ENCODE results near the gene GPHB5. TPM values are rescaled to one million over a fixed set of nuclear protein-coding genes. Genes with fewer than 3 reads are reported as not detected.

The GPHB5 gene
- total and polyA plus RNA-seq, 2 experiments from 2014 or later = not detected

GRCh38 chr14:63267171-63267570 lies 51.6 kb downstream of the GPHB5 start:
- Mint-ChIP-seq H3K4me3 (no peak overlapping the region), H3K4me1 (peaks cover 7% of the 10 kb centered on the region; the same call in 1 of the 3 replicates), H3K9me3 (peaks cover 30% of the 10 kb centered on the region), H3K36me3 (ENCODE audit: low read depth) (peaks cover 25% of the 10 kb centered on the region), H3K27ac (no peak overlapping the region), H3K27me3 (ENCODE audit: insufficient read depth, low read depth, poor library complexity) (no peaks in the 10 kb centered on the region)
- no peaks in the 10 kb centered on the region for H3K4me1 ChIP-seq (ENCODE audit: insufficient read depth)
- no peaks in the 10 kb centered on the region for H3K27me3 ChIP-seq (ENCODE audit: insufficient read depth)
- H3K4me3 ChIP-seq = no peak overlapping the region
- H3K9me2 ChIP-seq (ENCODE audit: insufficient read depth) = no peaks in the 10 kb centered on the region; the same call in 1 of the 2 replicates
- no peak for DNase-seq (ENCODE audit: low spot score)
- no peak overlapping the region for H3K27ac ChIP-seq (ENCODE audit: low read depth)
- no peak overlapping the region for H3K4me2 ChIP-seq
- no peaks in the 10 kb centered on the region for H3F3A ChIP-seq (replicated peaks; ENCODE audit: low read depth)
- no peak for ATAC-seq
- TF ChIP-seq ZNF462 (CRISPR knock-in tag; IDR thresholded peaks at IDR 0.05) (no peak), NANOG (IDR thresholded peaks at IDR 0.05; ENCODE audit: borderline replicate concordance) (no peak), ZNF114 (CRISPR knock-in tag; IDR thresholded peaks at IDR 0.05) (no peak), ZNF331 (CRISPR knock-in tag; IDR thresholded peaks at IDR 0.05; ENCODE audit: low read depth) (no peak), EZH2phosphoT487 (IDR thresholded peaks at IDR 0.05; ENCODE audit: unreplicated experiment) (no peak), STAT1 (IDR thresholded peaks at IDR 0.05; ENCODE audit: unreplicated experiment) (no peak), CTCF (conservative IDR thresholded peaks at IDR 0.05; ENCODE audit: low read depth in 2 of 2) (no peak), POLR2AphosphoS5 (IDR thresholded peaks at IDR 0.05; ENCODE audit: low read depth) (no peak), JUNB (IDR thresholded peaks at IDR 0.05; ENCODE audit: unreplicated experiment) (no peak), REST (IDR thresholded peaks at IDR 0.05; ENCODE audit: unreplicated experiment) (no peak), ETS1 (IDR thresholded peaks at IDR 0.05) (no peak), CREB1 (CRISPR knock-in tag; IDR thresholded peaks at IDR 0.05; ENCODE audit: low read depth) (no peak), EZH2 (IDR thresholded peaks at IDR 0.05; ENCODE audit: low read depth, unreplicated experiment) (no peak)
- no peaks in the 10 kb centered on the region for H4K20me1 ChIP-seq (replicated peaks; ENCODE audit: insufficient read depth)
- no peak overlapping the region for H2AFZ ChIP-seq
- H3K79me2 ChIP-seq (replicated peaks; ENCODE audit: insufficient read depth) = no peaks in the 10 kb centered on the region
- no peaks in the 10 kb centered on the region for H3K36me3 ChIP-seq (ENCODE audit: insufficient read depth)

All from GM23338 (cell line).